OCI-M1 (cell line): ENCODE measurements around the gene SEC16B.
A peak's percentile ranks its signal among the peaks of the same experiment; 100 is the strongest.

Experiments used
- DNase-seq: peaks from one replicate; lab custom pipeline; 2025; lab: John Stamatoyannopoulos, UW

The SEC16B gene

GRCh38 chr1:177937931-177938330, 31.9 kb downstream of the SEC16B start:
- no peak for DNase-seq

GRCh38 chr1:177937174-177937770, 32.6 kb downstream of the SEC16B start:
- no peak for DNase-seq

- DNase-seq = no peak
These were observed 34.0 kb downstream of the SEC16B start for GRCh38 chr1:177935638-177936415.

DNA sequence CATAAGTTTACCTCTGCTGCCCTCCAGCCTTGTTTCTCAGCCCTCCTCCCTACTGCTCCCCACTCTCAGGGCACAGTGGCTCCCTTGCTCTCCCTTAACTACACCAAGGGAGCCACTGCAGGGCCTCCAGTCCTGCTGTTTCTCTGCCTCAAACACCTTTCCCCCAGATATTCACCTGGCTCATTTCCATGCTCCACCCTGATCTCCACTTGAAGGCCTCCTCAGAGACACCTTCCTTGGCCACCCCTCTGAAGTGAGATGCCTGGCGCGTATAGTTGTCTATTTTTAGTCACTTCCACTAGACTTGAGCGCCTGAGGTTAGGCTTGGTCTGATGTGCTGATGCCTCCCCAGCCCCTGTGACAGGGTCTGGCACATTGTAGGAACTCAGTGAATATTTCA, 34.9 kb downstream of the SEC16B start:
- no peak for DNase-seq

- DNase-seq = no peak
These were observed 35.4 kb downstream of the SEC16B start for GRCh38 chr1:177934461-177934860.

GRCh38 chr1:177933881-177934280, 36.0 kb downstream of the SEC16B start:
- DNase-seq = no peak

- no peak for DNase-seq
These were observed 37.7 kb downstream of the SEC16B start for GRCh38 chr1:177932123-177932522.

GRCh38 chr1:177928952-177929351, 40.9 kb downstream of the SEC16B start:
- DNase-seq = no peak

GRCh38 chr1:177928194-177928593, 41.7 kb downstream of the SEC16B start:
- DNase-seq = peak; percentile 57

GRCh38 chr1:177927021-177927596, 42.7 kb downstream of the SEC16B start:
- DNase-seq = no peak

GRCh38 chr1:177926201-177926600, 43.7 kb downstream of the SEC16B start:
- no peak for DNase-seq

DNA sequence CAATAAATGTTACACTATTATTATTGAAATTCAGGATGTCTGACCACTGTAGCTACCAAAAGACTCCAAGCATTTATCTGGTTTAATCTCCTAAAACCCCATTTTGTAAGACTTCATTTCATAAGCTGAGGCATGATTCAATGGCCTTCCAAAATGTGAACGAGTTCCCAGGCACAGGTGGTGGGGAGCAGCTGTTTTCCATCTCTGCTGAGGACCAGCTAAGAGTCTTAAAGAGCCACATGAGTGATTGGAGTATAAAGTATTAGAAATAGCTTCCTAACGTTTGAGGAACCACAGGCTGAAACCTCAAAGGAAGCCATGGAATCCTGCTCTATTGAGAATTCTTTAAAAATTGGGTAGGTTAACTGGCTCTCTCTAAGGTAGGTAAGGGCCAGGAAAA, 44.9 kb downstream of the SEC16B start:
- no peak for DNase-seq

- no peak for DNase-seq
These were observed 46.4 kb downstream of the SEC16B start for GRCh38 chr1:177923441-177923840.

GRCh38 chr1:177922209-177922608, 47.6 kb downstream of the SEC16B start:
- DNase-seq = no peak

- DNase-seq = no peak
These were observed 48.3 kb downstream of the SEC16B start for GRCh38 chr1:177921590-177921989.

DNA sequence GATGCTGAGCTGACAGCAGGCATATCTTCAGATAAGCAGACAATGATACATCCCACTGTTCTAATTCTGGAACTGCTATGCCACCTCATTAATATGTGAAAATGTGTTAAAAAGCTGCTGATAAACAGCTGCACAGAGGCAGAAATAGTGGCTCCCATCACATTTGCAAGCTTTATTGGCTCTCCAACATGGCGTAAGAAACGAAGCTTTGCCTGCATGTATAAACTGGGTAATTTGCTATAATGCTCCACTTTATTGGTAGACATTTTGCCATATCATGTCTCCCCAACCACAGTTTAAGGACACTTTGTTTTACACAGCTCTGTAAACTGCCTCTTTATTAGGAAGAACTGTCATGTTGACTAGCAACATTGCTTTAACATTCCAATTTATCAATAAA, 49.8 kb downstream of the SEC16B start:
- no peak for DNase-seq

GRCh38 chr1:177915641-177916040, 54.2 kb downstream of the SEC16B start:
- no peak for DNase-seq

GRCh38 chr1:177914603-177915002, 55.3 kb downstream of the SEC16B start:
- no peak for DNase-seq

DNA sequence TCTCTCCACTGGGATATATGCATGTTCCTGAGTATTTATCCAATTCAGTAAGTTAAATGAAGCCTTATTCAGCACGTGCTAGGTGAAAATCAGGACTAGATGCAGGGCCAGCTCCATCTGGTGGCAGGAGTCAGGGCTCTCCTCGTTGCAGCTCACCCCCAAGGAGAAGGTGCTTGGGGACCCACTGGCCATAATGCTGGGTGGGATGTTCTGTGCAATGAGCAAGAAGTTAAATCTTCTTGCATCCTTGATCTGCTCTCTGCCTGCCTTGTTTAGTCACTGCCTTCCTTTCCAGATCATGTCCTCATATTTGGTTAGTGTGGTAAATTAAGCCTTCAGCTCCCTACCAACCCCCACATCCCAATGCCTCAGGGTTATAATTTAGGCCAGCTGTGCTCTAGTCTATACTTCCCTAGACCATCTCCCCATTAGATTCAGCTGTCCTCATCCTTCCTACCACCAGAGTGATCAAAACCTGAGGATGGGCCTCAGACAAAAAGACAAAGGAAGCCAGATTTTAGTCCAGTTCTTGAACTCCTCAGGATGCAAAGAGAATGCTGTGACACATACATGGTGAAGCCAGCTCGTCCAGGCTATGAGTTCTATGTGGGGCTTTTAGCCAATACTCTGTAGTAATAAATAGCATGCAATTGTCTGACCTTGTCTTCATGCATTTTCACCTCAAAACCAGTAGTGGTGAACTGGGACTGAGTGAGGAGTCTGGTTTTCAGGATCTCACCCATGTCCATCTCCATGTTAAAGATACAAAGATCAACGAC, 55.9 kb downstream of the SEC16B start:
- DNase-seq = peak; percentile 19

DNA sequence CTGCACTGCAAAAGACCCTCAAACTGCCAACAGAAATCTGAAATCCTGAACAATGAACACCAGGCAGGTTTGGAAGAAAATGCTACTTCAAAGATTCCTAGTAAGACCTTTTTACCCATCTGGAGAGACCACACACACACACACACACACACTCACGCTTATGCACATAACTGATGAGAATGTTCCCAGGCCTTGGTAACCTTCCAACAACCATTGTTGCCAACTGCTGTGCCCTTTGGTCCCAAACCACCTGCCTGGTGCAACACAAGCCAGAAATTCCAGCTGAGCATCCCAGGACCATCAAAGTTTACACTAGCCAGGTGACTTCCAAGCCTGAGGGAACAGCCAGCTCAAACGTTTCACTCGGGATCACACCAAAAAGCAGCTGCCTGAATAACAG, 56.9 kb downstream of the SEC16B start:
- no peak for DNase-seq

GRCh38 chr1:177909416-177909815, 60.4 kb downstream of the SEC16B start:
- no peak for DNase-seq

GRCh38 chr1:177907000-177907399, 62.9 kb downstream of the SEC16B start:
- DNase-seq = no peak

GRCh38 chr1:177905686-177906085, 64.2 kb downstream of the SEC16B start:
- no peak for DNase-seq
